Neural progenitor cell (in vitro differentiated cells): ENCODE data around the gene CCDC60.
A peak's percentile ranks its signal among the peaks of the same experiment; 100 is the strongest.

ENCODE experiments used
- EZH2 ChIP-seq: fragments of 200-600 bp; sonication (generic); IDR thresholded peaks from 2 replicates; pipeline ENCODE4 v1.6.1; 2017; ENCODE audit warnings: antibody characterized with exemption, mild to moderate bottlenecking, moderate library complexity
- EZH2phosphoT487 ChIP-seq: fragments of 200-600 bp; sonication (generic); IDR thresholded peaks from 2 replicates; pipeline ENCODE4 v1.6.1; 2017; ENCODE audit warnings: antibody characterized with exemption
- TF ChIP-seq, protein P1 (sequence below): fragments of 200-600 bp; sonication (generic); IDR thresholded peaks from 2 replicates; pipeline ENCODE4 v1.5.1; 2017; ENCODE audit warnings: antibody characterized with exemption, mild to moderate bottlenecking

DNA sequence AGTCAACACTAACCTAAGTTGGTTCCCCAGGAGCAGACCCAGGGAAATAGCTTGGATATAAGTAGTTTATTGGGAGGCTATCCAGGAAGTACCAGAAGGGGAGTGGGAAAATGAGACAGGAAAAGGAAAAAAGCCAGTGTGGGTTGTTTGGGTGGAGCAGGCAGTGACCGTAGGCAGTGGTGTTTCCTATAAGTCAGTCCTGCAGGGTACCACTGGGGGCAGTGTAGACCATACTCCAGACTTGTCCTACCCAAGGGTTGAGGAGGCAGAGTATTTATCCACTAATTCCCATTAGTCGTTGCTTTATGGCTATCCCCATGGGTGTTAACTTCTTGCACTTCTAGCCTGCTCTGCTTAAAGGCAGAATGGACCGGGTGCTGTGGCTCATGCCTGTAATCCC, 6.4 kb upstream of the CCDC60 start:
- TF ChIP-seq, protein P1, sequence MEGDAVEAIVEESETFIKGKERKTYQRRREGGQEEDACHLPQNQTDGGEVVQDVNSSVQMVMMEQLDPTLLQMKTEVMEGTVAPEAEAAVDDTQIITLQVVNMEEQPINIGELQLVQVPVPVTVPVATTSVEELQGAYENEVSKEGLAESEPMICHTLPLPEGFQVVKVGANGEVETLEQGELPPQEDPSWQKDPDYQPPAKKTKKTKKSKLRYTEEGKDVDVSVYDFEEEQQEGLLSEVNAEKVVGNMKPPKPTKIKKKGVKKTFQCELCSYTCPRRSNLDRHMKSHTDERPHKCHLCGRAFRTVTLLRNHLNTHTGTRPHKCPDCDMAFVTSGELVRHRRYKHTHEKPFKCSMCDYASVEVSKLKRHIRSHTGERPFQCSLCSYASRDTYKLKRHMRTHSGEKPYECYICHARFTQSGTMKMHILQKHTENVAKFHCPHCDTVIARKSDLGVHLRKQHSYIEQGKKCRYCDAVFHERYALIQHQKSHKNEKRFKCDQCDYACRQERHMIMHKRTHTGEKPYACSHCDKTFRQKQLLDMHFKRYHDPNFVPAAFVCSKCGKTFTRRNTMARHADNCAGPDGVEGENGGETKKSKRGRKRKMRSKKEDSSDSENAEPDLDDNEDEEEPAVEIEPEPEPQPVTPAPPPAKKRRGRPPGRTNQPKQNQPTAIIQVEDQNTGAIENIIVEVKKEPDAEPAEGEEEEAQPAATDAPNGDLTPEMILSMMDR = peak; percentile 59
- no peak for TF ChIP-seq EZH2
- TF ChIP-seq EZH2phosphoT487 = no peak
